Measurements from ENCODE around the gene ZDHHC9.
"Not testable (repeated sequence)": the region's sequence is repeated elsewhere in the genome, so short reads cannot be mapped to it uniquely, and the experiment has no call there.

The ZDHHC9 gene

GRCh38 chrX:129843459-129844306 lies at the start of gene ZDHHC9:
ZDHHC9 (minus strand) TSS chrX:129843886; CDS start chrX:129841945, 1,941 bp downstream.
- peak; percentile 59 to 69 for DNase-seq (ENCODE audit: low read depth in 2 of 2)

GRCh38 chrX:129877401-129877800 lies 33.7 kb upstream of the ZDHHC9 start:
- no peak for DNase-seq (ENCODE audit: low read depth in 2 of 2)

- DNase-seq (ENCODE audit: low read depth in 2 of 2), result no peak
Measured at GRCh38 chrX:129876771-129877305, 33.2 kb upstream of the ZDHHC9 start.

- peak; percentile 30 to 36 for DNase-seq (ENCODE audit: low read depth in 2 of 2)
Measured at GRCh38 chrX:129875669-129876068, 32.0 kb upstream of the ZDHHC9 start.

GRCh38 chrX:129872524-129872923 lies 28.8 kb upstream of the ZDHHC9 start:
- no peak for DNase-seq (ENCODE audit: low read depth in 2 of 2)

- not testable (repeated sequence) for DNase-seq (ENCODE audit: low read depth in 2 of 2)
Measured at GRCh38 chrX:129866321-129866720, 22.6 kb upstream of the ZDHHC9 start.

- not testable (repeated sequence) for DNase-seq (ENCODE audit: low read depth in 2 of 2)
Measured at GRCh38 chrX:129859134-129859533, 15.4 kb upstream of the ZDHHC9 start.

GRCh38 chrX:129851825-129852224 lies 8.1 kb upstream of the ZDHHC9 start:
- not testable (repeated sequence) for DNase-seq (ENCODE audit: low read depth in 2 of 2)

GRCh38 chrX:129846716-129847115 lies 3.0 kb upstream of the ZDHHC9 start:
- DNase-seq (ENCODE audit: low read depth in 2 of 2), result no peak

GRCh38 chrX:129845616-129846190 lies 2.0 kb upstream of the ZDHHC9 start:
- no peak for DNase-seq (ENCODE audit: low read depth in 2 of 2)

- no peak for DNase-seq (ENCODE audit: low read depth in 2 of 2)
Measured at GRCh38 chrX:129843209-129843458, 552 bp downstream of the ZDHHC9 start.

GRCh38 chrX:129842510-129843208 lies 1.0 kb downstream of the ZDHHC9 start:
- no peak for DNase-seq (ENCODE audit: low read depth in 2 of 2)

- no peak for DNase-seq (ENCODE audit: low read depth in 2 of 2)
Measured at GRCh38 chrX:129840344-129840743, 3.3 kb downstream of the ZDHHC9 start.

GRCh38 chrX:129836827-129837226 lies 6.9 kb downstream of the ZDHHC9 start:
- DNase-seq (ENCODE audit: low read depth in 2 of 2), result no peak

GRCh38 chrX:129833153-129833990 lies 10.3 kb downstream of the ZDHHC9 start:
- DNase-seq (ENCODE audit: low read depth in 2 of 2), result no peak

- no peak for DNase-seq (ENCODE audit: low read depth in 2 of 2)
Measured at GRCh38 chrX:129831091-129831885, 12.4 kb downstream of the ZDHHC9 start.

- no peak for DNase-seq (ENCODE audit: low read depth in 2 of 2)
Measured at GRCh38 chrX:129830494-129830893, 13.2 kb downstream of the ZDHHC9 start.

GRCh38 chrX:129825746-129826505 lies 17.8 kb downstream of the ZDHHC9 start:
- DNase-seq (ENCODE audit: low read depth in 2 of 2), result no peak

- DNase-seq (ENCODE audit: low read depth in 2 of 2), result no peak
Measured at GRCh38 chrX:129824620-129825019, 19.1 kb downstream of the ZDHHC9 start.

GRCh38 chrX:129823522-129823921 lies 20.2 kb downstream of the ZDHHC9 start:
- no peak for DNase-seq (ENCODE audit: low read depth in 2 of 2)

All from fibroblast of skin of left biceps (primary cell).